Spleen (tissue), 13 donors: Measurements from ENCODE around the gene HCAR2. TPM values are rescaled to one million over a fixed set of nuclear protein-coding genes. Genes with fewer than 3 reads are reported as not detected.
"Not testable (repeated sequence)": the region's sequence is repeated elsewhere in the genome, so short reads cannot be mapped to it uniquely, and the experiment has no call there.

Experiments
- DNase-seq: peaks from one replicate; pipeline ENCODE4 v3.0.0-alpha.2; 2020
- H3K27ac ChIP-seq, 8 donors: fragments of 200-600 bp; sonication (generic) in 7 of 8; 1 replicate in 4 of 8; 2 replicates in 4 of 8; pipeline versions ENCODE4 v1.5.0 to v1.8.0; 2016 to 2021; ENCODE audit warnings: inconsistent platforms in 4 of 8, mild to moderate bottlenecking in 4 of 8, moderate library complexity in 1 of 8
- H3K27me3 ChIP-seq, 7 donors: fragments of 200-600 bp; sonication (generic) in 6 of 7; replicated peaks in 1 of 7; 1 replicate in 4 of 7; 2 replicates in 3 of 7; pipeline versions ENCODE4 v1.5.0 to v1.8.0; 2016 to 2021; ENCODE audit warnings: inconsistent platforms in 3 of 7, mild to moderate bottlenecking in 1 of 7
- H3K36me3 ChIP-seq, 6 donors: fragments of 200-600 bp; sonication (generic) in 5 of 6; 1 replicate in 4 of 6; 2 replicates in 2 of 6; pipeline versions ENCODE4 v1.5.0 to v1.8.0; 2016 to 2021; ENCODE audit warnings: inconsistent platforms in 2 of 6
- H3K4me1 ChIP-seq, 6 donors: fragments of 200-600 bp; sonication (generic) in 5 of 6; 1 replicate in 3 of 6; 2 replicates in 3 of 6; pipeline versions ENCODE4 v1.5.0 to v1.8.0; 2016 to 2021; ENCODE audit warnings: inconsistent platforms in 3 of 6
- H3K4me3 ChIP-seq, 8 donors: fragments of 200-600 bp; sonication (generic) in 7 of 8; 1 replicate in 4 of 8; 2 replicates in 4 of 8; pipeline versions ENCODE4 v1.5.0 to v1.8.0; 2016 to 2021; ENCODE audit warnings: inconsistent platforms in 4 of 8, mild to moderate bottlenecking in 4 of 8, moderate library complexity in 2 of 8
- H3K9me3 ChIP-seq, 8 donors: fragments of 200-600 bp; sonication (generic) in 7 of 8; 1 replicate in 4 of 8; 2 replicates in 4 of 8; pipeline versions ENCODE4 v1.5.0 to v1.8.0; 2016 to 2021; ENCODE audit warnings: inconsistent platforms in 4 of 8
- POLR2A ChIP-seq, 3 donors: fragments of 450-650 bp; IDR thresholded peaks; one replicate each; pipeline ENCODE4 v1.5.1; 2017; ENCODE audit warnings: antibody characterized with exemption in 3 of 3, mild to moderate bottlenecking in 1 of 3
- POLR2AphosphoS5 ChIP-seq, 3 donors: sonication (generic); formaldehyde crosslinking; IDR thresholded peaks; one replicate each; pipeline ENCODE4 v1.5.1; 2017; ENCODE audit warnings: antibody characterized with exemption in 3 of 3
- WGBS, 5 donors: extraction: QIAGEN DNeasy Blood & Tissue Kit in 3 of 5; methylation state at CpG; one replicate each; pipeline versions ENCODE4 v1.1.5 to v1.1.7; 2013 to 2018; 5-methylcytosine and 5-hydroxymethylcytosine counted together
- intact Hi-C: fragments of 100-400 bp; cut with DNase I; formaldehyde crosslinking; loops from one replicate; pipeline ENCODE4 v1.15.0; 2023; ENCODE audit warnings: low total_unique reads
- long read RNA-seq, 2 donors: transcript quantifications; one replicate each; lab custom pipeline, GENCODE V29; 2026
- polyA plus RNA-seq, 3 donors: library from polyadenylated mRNA; stranded (reverse); fragments of 200-250 nt; gene quantifications; one replicate each; pipeline ENCODE4 v1.2.1, GENCODE V29; 2013
- total RNA-seq, 7 donors: library from RNA; depleted of rRNA in 3 of 7; stranded (reverse); fragments of >200 nt in 3 of 7; fragmentation: NEBNext Ultra II Directional in 4 of 7; extraction: Animal tissue kit (Norgen Biotek cat#: 25700) in 4 of 7; gene quantifications; one replicate each; pipeline versions ENCODE4 v1.1.0 to v1.2.1, GENCODE V29; 2016 to 2021
- TF ChIP-seq, protein P1 (sequence below), 11 experiments: fragments of 200-600 bp in 7 of 11; fragments of 450-650 bp in 4 of 11; sonication (generic) in 4 of 11; IDR thresholded peaks in 8 of 11; conservative IDR thresholded peaks in 3 of 11; 1 replicate in 7 of 11; 2 replicates in 4 of 11; pipeline versions ENCODE4 v1.4.0 to v1.8.0; 2016 to 2021; ENCODE audit warnings: antibody characterized with exemption in 11 of 11, inconsistent platforms in 4 of 11, mild to moderate bottlenecking in 1 of 11
- donor health status: healthy with polysubstance abuse.
- donor health status: DM: no; HTN: no; CAD: no; lungs with moderate emphysema.
- donor health status: DM: no; HTN: no; CAD: no.
- donor health status: Bipolar disorder and iron deficiency.
- donor health status: healthy.
- donor health status: DM: no; HTN: no; CAD: no.
- donor health status: DM: yes; HTN: yes; CAD: no.

Gene HCAR2
- total RNA-seq (10 to 100 TPM in 6 of 7 donors, 1 to 10 TPM in 1; 9.9 to 43.0 (median 20.7) TPM), polyA plus RNA-seq (1 to 10 TPM in 2 of 3 donors, under 1 TPM in 1; 0.53 to 1.8 (median 1.0) TPM)
- long read RNA-seq, donor 1, transcript HCAR2-201 (1 exons, 2,051 nt) = major isoform, 6 of 6 reads
- long read RNA-seq, donor 1, partial matches to known transcripts = 0 of 6 reads
- long read RNA-seq, donor 1, other reads (novel, unspliced or antisense) = 0 of 6 reads
- long read RNA-seq, donor 2, transcript HCAR2-201 (1 exons, 2,051 nt) = major isoform, 6 of 6 reads
- long read RNA-seq, donor 2, partial matches to known transcripts = 0 of 6 reads
- long read RNA-seq, donor 2, other reads (novel, unspliced or antisense) = 0 of 6 reads

DNA sequence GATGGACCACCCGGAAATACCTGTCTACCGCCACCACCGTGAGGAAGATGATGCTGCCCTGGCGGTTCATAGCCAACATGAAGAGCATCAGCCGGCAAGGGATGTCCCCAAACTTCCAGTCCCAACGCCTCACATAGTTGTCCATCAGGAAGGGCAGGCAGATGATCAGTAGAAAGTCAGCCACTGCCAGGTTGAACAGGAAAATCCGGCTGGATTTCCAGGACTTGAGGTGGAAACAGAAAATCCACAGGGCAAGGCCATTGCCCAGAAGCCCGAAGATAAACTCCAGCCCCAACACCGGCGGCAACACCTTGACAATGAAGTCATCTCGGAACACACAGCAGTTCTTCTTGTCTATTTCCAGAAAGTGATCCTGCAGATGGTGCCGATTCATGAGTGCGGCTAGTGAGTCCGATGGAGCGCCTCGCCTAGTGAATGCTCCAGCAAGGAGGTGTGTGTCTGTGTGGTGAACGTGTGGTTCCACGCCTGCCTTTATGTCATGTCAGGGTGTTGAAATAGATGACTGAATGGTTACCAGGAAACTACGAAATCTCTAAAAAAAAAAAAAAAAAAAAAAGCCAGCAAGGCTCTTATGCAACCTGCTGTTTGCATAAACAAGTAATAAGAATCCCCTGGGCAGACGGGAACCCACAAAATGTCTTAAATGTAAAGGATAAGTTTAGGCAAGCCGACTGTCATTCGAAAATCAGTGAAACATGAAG, at the start of gene HCAR2:
Gene HCAR2 (minus strand): TSS at position 468 of the 722 bp plus-strand sequence. CDS start 74 bp downstream, at position 394.
- Histone ChIP-seq H3K4me3 (peak within 1 kb of the TSS in 3 of 8 donors; percentile 5 to 39 (median 25)), H3K27ac (peak within 1 kb of the TSS in 6 of 8 donors; percentile 4 to 80 (median 58))
- H3K36me3 ChIP-seq, intact Hi-C loops, H3K4me1 ChIP-seq, H3K9me3 ChIP-seq, H3K27me3 ChIP-seq: not testable (repeated sequence)
- TF ChIP-seq POLR2AphosphoS5 (IDR thresholded peaks at IDR 0.05) = peak in 1 of 3 donors; percentile 45
- peak; percentile 82 for DNase-seq
- WGBS, 5 donors = 72 to 86% (median 81%) methylated on average over 22 of the region's 22 CpGs

DNA sequence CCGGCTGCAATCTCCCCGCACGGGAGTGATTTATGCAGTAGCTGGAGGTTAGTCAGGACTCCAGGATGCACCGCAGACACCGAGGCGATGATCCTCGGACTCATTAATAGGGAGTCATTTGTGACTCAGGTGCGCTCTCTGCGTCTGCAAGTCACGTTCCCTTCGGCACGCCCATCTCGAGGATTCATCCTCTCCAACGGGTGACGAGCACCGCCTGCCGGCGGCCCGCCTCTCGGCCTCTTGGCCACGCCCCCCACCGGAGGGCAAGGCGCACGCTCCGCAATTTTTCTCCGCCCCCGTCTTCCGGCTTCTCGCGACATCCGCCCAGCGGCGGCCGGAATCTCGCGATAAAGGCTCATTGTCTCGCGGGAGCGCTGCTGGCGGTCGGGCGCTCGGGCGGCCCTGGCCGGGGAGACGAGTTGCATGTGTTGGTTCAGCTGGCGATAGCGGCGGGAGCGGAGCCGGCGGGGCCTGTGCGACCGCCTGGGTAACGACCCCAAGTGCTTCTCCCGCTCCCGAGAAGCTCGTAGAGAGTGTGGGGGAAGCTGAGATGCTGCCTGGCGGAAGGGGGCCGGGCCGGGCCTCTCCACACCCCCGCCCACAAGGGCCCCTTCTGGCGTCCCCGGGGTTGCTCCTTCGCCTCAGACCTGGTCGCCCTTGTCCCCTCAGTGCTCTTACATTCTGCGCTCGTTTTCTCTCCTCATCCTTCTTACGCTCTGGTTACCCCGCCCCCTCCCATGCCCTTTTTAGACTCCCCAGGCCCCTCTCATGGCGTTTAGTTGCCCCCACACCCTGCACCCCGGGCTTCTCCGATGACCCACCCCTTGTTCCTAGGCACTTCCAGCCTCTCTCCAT, 49.5 kb upstream of the HCAR2 start, which contains the start of gene DENR:
Gene DENR (plus strand): TSS at position 361 of the 855 bp plus-strand sequence. CDS start 878 bp downstream, outside the sequence.
- peak within 1 kb of the TSS; percentile 73 to 97 (median 90) for H3K27ac ChIP-seq

DNA sequence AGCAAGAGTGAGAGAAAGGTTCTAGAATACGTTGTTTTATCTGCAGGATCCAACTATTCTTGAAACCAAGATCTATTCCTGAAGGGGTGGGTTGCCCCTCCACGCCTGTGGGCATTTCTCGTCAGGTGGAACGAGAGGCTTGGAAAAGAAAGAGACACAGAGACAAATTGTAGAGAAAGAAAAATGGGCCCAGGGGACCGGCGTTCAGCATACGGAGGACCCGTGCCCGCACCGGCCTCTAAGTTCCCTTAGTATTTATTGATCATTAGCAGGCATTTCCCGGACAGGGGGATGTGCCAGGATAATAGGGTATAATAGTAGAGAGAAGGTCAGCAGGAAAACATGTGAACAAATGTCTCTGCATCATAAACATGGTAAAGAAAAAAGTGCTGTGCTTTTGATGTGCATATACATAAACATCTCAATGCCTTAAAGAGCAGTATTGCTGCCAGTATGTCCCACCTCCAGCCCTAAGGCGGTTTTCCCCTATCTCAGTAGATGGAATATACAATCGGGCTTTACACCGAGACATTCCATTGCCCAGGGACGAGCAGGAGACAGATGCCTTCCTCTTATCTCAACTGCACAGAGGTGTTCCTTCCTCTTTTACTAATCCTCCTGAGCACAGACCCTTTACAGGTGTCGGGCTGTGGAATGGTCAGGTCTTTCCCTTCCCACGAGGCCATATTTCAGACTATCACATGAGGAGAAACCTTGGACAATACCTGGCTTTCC, 47.8 kb upstream of the HCAR2 start:
- intact Hi-C loops = loop anchor here (5.0 kb wide), 1 partner anchor 114 kb away; no protein-coding TSS in a partner anchor
- not testable (repeated sequence) for DNase-seq, H3K27me3 ChIP-seq, H3K9me3 ChIP-seq
- 70 to 76% (median 71%) methylated on average over 17 of the region's 17 CpGs for WGBS, 5 donors
- Histone ChIP-seq H3K4me1 (peaks cover 9 to 63% (median 29%) of the 10 kb centered on the region in 6 donors), H3K36me3 (peaks cover 0 to 25% (median 16%) of the 10 kb centered on the region in 6 donors), H3K4me3 (peak overlapping the region in 1 of 8 donors; percentile 17), H3K27ac (peak overlapping the region in 2 of 8 donors; percentile 90 to 91)

More for the DNA sequence above, 49.5 kb upstream of the HCAR2 start, which contains the start of gene DENR:
- H3K36me3 ChIP-seq = peaks cover 0 to 42% (median 32%) of the 10 kb centered on the region in 6 donors
- WGBS, 5 donors = 0 to 1% (median 0%) methylated on average over 33 to 73 of the region's 73 CpGs
- peak; percentile 53 to 81 (median 54) for TF ChIP-seq POLR2A (IDR thresholded peaks at IDR 0.05)
- TF ChIP-seq, protein P1, sequence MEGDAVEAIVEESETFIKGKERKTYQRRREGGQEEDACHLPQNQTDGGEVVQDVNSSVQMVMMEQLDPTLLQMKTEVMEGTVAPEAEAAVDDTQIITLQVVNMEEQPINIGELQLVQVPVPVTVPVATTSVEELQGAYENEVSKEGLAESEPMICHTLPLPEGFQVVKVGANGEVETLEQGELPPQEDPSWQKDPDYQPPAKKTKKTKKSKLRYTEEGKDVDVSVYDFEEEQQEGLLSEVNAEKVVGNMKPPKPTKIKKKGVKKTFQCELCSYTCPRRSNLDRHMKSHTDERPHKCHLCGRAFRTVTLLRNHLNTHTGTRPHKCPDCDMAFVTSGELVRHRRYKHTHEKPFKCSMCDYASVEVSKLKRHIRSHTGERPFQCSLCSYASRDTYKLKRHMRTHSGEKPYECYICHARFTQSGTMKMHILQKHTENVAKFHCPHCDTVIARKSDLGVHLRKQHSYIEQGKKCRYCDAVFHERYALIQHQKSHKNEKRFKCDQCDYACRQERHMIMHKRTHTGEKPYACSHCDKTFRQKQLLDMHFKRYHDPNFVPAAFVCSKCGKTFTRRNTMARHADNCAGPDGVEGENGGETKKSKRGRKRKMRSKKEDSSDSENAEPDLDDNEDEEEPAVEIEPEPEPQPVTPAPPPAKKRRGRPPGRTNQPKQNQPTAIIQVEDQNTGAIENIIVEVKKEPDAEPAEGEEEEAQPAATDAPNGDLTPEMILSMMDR (IDR thresholded peaks at IDR 0.05 in 8 of 11, conservative IDR thresholded peaks at IDR 0.05 in 3 of 11) = peak; percentile 89 to 99 (median 98)
- peak; percentile 98 to 99 (median 98) for TF ChIP-seq POLR2AphosphoS5 (IDR thresholded peaks at IDR 0.05)
- peaks cover 9 to 78% (median 30%) of the 10 kb centered on the region in 6 donors for H3K4me1 ChIP-seq
- intact Hi-C loops = loop anchor here (5.0 kb wide), 1 partner anchor 115 kb away; no protein-coding TSS in a partner anchor
- peaks cover 0 to 3% (median 0%) of the 10 kb centered on the region in 7 donors for H3K27me3 ChIP-seq
- peak; percentile 100 for DNase-seq
- no peaks in the 10 kb centered on the region for H3K9me3 ChIP-seq
- peak within 1 kb of the TSS; percentile 45 to 94 (median 80) for H3K4me3 ChIP-seq

DNA sequence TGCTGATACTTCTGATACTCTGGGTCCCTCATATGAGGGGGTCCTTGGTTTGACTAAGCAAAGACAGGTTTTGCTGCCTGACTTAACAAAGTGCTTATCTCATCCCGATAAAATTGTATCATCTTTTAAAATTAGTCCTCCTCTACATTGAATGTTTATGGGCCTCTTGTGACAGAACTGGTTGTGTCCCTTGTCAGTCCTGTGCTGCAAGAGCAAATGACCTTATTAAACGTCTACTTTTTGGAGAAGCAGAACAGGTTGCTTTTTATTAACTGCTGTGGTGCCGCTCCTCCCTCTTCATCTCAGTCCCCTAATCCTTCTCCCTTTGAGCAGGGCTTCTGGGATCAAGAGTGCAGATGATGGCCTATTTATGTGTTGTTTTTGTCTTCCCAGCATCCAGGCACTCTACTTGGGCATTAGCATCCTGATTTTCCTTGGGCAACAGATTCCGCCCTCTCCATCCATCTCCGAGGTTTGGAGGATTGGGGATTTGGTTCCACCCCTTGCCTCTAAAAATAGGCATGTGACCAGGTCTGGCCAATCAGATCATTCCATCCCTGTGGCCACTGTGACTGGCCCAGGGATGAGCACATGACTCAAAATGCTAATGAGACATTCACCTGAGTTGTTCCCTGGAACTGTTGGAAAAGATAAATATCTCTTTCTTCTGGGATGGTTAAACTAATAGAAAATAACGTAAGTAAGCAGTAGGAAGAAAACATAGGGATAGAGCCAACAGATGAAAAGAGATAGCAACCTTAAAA, 46.6 kb upstream of the HCAR2 start:
- WGBS, 5 donors = 86 to 92% (median 88%) methylated on average over 6 of the region's 6 CpGs
- Histone ChIP-seq H3K4me3 (no peak overlapping the region), H3K27me3 (peaks cover 0 to 3% (median 0%) of the 10 kb centered on the region in 7 donors), H3K4me1 (peaks cover 9 to 52% (median 25%) of the 10 kb centered on the region in 6 donors), H3K9me3 (no peaks in the 10 kb centered on the region), H3K36me3 (peaks cover 0 to 13% (median 4%) of the 10 kb centered on the region in 6 donors), H3K27ac (no peak overlapping the region)
- intact Hi-C loops = loop anchor here (5.0 kb wide), 1 partner anchor 112 kb away; no protein-coding TSS in a partner anchor
- DNase-seq = no peak
- TF ChIP-seq POLR2A (IDR thresholded peaks at IDR 0.05) (no peak), POLR2AphosphoS5 (IDR thresholded peaks at IDR 0.05) (no peak)
- TF ChIP-seq, protein P1 (IDR thresholded peaks at IDR 0.05 in 8 of 11, conservative IDR thresholded peaks at IDR 0.05 in 3 of 11) = no peak
